NCI-H128 (cell line): Measurements from ENCODE around the gene ZNF512B.
"Not testable (repeated sequence)": the region's sequence is repeated elsewhere in the genome, so short reads cannot be mapped to it uniquely, and the experiment has no call there.

ENCODE experiments used
- DNase-seq: peaks from one replicate; lab custom pipeline; 2025; ENCODE audit not compliant: unreplicated experiment; lab: John Stamatoyannopoulos, UW

The ZNF512B gene

GRCh38 chr20:63969838-63970713 is at the start of gene ZNF512B:
ZNF512B (minus strand) TSS chr20:63969930; CDS start chr20:63967950, 1,980 bp downstream.
- DNase-seq, result no peak

- no peak for DNase-seq
These were observed 45.9 kb upstream of the ZNF512B start for GRCh38 chr20:64015635-64016034.

- not testable (repeated sequence) for DNase-seq
These were observed 42.8 kb upstream of the ZNF512B start for GRCh38 chr20:64012385-64013154.

GRCh38 chr20:64011366-64011779 is 41.6 kb upstream of the ZNF512B start:
- no peak for DNase-seq

GRCh38 chr20:64010711-64011237 is 41.0 kb upstream of the ZNF512B start:
- DNase-seq, result no peak

GRCh38 chr20:64009811-64010387 is 40.2 kb upstream of the ZNF512B start:
- DNase-seq, result no peak

- DNase-seq, result no peak
These were observed 37.2 kb upstream of the ZNF512B start for GRCh38 chr20:64006902-64007301.

- no peak for DNase-seq
These were observed 36.8 kb upstream of the ZNF512B start for GRCh38 chr20:64006490-64006889.

GRCh38 chr20:64005394-64005793 is 35.7 kb upstream of the ZNF512B start:
- no peak for DNase-seq

- DNase-seq, result peak; percentile 9
These were observed 34.4 kb upstream of the ZNF512B start for GRCh38 chr20:64003960-64004725.

GRCh38 chr20:64001607-64002011 is 31.9 kb upstream of the ZNF512B start:
- peak; percentile 67 for DNase-seq

- no peak for DNase-seq
These were observed 31.2 kb upstream of the ZNF512B start for GRCh38 chr20:64000906-64001305.

- no peak for DNase-seq
These were observed 13.2 kb upstream of the ZNF512B start for GRCh38 chr20:63982937-63983336.

- peak; percentile 92 for DNase-seq
These were observed 11.3 kb upstream of the ZNF512B start, which contains the start of gene PRPF6 for GRCh38 chr20:63980806-63981728. PRPF6 (plus strand) TSS chr20:63981132; CDS start chr20:63981246, 114 bp downstream.

GRCh38 chr20:63980317-63980805 is 10.6 kb upstream of the ZNF512B start:
- DNase-seq, result no peak

GRCh38 chr20:63979557-63980316 is 10.0 kb upstream of the ZNF512B start, which contains the start of gene SAMD10:
SAMD10 (minus strand) TSS chr20:63979642; CDS start chr20:63979467, 175 bp downstream.
- DNase-seq, result peak; percentile 57

- no peak for DNase-seq
These were observed 9.5 kb upstream of the ZNF512B start for GRCh38 chr20:63979229-63979556.
